GM18868 (cell line): ENCODE measurements around the gene CSF1R.

Source experiments
- ATAC-seq: cut with Tn5 transposase; IDR thresholded peaks from one replicate; pipeline ENCODE4 v1.9.1; 2021; ENCODE audit warnings: mild to moderate bottlenecking, moderate library complexity; ENCODE audit not compliant: unreplicated experiment

CSF1R gene

GRCh38 chr5:150085950-150086715 lies at the start of gene CSF1R:
CSF1R (minus strand) TSS chr5:150086554; CDS start chr5:150086427, 127 bp downstream.
- no peak for ATAC-seq

DNA sequence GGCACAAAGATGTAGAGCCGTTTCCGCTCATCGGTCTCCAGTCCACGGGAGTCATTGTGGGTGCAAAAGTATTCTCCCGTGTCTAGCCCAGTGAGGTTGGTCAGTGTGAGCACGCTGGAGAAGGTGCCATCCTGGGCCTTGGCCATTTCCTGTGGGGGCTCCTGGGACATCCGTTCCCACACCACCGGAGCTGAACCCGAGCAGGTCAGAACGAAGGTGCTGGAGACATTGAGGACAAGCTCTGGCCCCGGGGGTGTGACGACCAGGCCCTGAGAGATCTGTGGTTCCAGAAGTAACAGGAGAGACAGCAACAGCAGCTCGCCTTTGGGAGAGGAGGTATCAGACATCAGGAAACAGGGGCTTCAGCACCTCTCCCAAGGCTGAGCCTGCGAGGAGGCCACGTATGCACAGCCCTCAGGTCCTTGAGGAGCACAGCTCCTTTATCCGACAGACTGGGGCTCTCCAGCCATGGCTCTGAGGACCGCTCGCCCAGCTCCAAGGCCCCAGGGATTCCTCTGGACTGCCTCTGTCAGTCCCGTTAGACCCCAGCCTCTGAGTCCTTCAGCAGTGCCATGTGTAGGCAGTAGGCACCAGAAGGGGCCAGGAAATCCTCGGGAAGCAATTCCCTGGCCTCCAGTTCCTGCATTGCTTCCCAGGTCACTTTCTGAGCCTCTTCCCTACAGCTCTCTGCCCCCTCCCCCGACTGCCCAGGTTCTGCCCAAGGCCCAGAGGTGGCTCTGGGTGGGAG lies 49.4 kb upstream of the CSF1R start:
- ATAC-seq: no peak

DNA sequence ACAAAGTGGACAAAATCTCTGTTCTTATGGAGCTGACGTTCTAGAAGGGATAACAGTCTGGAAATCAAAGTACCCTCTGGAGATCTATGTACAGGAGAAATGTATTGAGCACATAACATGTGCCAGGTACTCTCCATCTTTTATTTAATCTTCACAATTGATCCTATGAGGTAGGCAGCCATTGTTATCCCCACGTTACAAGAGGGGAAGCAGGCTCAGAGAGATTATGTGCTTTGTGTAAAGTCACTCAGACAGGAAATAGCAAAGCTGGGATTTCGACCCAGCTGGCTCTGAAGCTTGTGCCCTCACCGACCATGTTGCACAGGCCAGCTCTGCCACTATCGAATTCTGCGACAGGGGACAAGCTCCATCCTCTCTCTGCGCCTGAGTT lies 47.8 kb upstream of the CSF1R start:
- ATAC-seq: no peak

DNA sequence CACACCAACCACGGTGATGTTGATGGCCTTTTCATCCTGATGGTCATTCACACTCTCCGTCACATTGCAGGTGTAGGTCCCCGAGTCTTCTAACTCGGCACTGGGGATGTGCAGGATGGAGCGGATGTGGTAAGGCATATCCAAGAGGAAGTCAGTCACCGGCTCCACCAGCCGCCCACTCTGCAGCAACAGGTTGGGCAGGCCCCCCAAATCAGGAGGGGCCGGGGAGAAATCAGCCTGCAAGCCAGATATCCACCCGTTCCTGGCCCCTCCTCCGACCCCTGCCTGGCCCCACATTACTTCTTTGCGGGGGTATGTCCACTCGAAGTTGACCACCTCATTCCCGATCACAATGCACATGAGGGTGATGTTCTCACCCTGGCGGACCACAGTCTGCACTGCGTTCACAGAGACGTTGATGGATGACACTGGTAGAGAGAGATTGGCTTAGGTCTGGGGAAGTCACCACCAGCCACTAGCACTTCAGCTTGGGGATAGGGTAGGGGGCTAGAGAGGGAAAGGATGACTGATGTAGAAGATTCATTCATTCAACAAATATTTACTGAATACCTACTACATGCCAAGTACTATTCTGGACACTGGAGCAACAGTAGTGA lies 47.3 kb upstream of the CSF1R start:
- ATAC-seq: no peak

GRCh38 chr5:150132740-150133139 lies 46.4 kb upstream of the CSF1R start:
- ATAC-seq: no peak

- ATAC-seq: no peak
Observed at GRCh38 chr5:150131978-150132694, 45.8 kb upstream of the CSF1R start.

DNA sequence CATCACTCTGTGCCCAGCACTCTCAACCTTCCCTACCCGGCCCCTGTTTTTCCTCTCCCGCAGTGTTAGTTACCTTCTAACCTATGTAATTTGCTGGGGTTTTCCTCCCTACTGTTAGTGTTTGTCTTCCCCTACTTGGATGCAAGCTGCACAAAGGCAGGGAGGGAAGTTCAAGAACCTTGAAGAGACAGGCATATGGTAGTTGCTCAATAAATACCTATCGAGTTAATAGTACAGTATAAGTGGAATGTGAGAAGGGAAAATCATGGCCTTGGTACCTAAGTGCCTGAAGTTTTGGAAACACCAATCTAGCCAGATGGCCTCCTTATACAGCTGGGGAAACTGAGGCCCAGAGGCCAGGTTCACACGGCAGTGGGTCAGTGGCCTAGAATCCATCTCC lies 45.1 kb upstream of the CSF1R start:
- ATAC-seq: no peak

DNA sequence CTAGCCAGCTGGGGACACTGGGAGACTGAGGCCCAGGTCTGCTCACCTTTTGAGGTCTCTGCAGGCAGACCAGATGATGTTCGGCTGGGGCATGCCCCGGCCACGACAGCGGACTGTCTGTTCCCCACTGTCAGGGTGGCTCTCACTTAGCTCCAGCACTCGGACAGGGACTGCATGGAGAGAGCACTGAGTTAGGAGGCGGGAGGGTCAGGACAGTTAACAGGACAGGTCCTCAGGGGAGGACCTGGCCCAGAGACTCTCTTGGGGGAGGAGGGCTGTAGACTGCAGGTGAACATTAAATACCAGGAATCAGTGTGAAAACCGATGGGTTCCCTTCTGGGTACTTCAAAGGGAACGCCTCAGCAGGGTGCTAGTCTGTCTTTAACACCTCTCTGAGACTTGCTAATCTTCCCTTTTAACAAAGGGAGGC lies 44.2 kb upstream of the CSF1R start:
- no peak for ATAC-seq

DNA sequence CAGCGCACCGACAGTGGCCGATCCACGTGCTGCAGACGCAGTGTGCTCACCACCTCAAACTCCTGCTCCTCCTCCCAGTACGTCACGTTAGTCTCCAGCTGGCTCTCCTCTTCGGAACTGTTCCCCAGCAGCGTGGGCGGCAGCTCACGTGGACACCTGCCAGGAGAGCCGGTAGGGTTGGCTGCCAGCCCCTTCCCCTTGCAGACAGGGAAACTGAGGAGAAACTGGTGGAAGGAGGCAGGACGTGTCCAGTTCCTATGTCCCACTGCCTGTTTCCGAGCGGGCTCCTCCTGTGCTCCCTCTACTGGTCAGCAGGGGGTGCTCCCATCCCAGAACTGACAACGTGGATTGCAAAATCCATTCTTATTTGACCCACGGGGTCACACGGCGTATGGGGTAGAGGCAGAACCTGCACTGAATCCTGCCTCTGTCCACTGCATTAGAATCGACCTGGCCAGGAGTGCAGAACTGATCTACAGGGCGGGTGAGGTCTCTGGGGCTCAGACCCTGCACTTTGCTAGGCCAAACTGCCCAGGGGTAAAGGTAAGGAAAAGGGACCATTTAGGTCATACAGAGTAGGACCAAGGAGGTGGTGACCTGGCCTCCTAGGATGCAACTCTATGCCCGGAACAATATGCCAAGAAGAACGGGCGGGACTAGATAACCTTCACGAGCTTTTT lies 43.6 kb upstream of the CSF1R start:
- ATAC-seq: peak; percentile 61

DNA sequence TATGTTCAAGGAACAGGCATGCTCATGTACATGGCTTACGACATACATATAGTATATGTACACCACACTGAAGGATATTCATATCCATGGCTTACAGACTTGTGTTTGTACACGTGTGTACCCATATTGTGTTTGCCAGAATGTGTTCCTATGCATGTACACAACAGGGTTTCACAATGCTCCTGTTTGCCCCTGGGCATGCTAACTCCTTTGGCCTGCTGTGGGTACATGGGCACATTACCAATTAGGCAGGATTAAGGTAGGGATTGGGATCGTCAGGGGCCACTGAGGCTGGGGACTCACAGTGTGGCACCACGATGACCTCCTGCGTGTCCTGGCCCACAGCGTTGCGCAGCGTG lies 43.1 kb upstream of the CSF1R start:
- ATAC-seq: no peak

DNA sequence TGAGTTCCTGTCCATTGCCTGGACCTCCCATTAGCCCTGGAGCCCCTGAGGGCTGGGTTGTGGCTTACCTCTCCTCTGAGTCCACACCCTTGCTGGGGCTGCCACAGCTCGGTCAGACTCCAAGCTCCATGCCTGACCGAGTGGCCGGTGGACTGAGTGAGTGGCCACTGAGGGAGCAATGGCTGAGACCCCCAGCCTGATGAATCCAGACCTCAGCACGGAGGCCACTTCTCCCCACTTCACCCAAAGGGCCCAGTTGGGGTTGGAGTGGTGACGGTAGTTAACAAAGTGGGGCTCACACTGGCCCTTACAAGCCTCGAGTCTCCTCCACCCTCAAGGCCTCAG lies 40.5 kb upstream of the CSF1R start:
- ATAC-seq: no peak

DNA sequence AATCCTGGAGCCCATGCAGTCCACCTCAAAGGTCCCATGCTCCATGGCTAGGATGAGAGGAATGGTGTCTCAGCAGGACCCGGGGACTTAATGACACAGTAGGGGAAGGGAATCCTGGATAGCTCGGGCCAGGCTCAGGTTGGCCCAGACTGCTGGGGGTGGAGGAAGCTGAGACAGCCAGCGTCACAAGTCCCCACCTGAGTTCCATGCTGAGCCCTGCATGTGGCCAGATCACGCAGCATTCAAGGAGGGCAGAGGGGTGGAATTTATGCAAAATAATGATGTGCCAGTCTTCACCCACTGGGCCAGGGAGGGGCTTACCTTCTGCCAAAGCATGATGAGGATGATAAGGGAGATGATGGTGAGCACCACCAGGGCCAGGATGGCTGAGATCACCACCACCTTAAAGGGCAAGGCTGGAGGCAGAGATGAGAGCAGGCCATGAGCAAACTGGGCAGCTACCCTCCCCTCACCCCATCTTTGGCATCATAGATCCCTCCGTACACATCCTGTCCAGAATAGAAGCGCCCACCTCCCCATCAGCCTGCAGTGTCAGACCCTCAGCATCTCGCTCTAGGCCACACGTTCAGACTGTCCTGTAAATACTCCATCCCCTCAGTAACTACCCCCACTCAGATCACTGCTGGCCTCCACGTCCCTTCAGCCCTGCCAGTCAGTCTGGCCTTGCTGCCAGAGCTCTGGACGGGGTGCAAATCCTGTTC lies 40.0 kb upstream of the CSF1R start:
- no peak for ATAC-seq

- no peak for ATAC-seq
Observed at GRCh38 chr5:150125334-150125733, 39.0 kb upstream of the CSF1R start.

DNA sequence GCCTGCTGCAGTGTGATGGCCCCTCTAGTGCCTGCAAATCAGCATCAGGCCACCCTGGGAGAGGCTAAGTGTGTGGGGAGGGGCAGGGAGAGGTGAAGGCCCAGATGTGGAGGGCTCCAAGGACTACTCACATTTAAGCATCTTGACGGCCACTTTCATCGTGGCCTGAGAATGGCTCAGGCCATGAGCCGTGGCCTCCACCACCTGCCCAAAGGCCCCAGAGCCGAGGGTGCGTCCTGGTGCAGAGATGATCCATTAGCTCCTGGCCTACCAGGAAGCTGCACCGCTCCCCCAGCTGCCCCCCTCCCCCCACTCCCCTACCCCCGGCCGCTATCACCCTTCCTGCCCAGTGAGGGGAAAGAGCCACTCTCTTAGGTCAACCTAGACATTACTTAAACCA lies 38.2 kb upstream of the CSF1R start:
- ATAC-seq: no peak

DNA sequence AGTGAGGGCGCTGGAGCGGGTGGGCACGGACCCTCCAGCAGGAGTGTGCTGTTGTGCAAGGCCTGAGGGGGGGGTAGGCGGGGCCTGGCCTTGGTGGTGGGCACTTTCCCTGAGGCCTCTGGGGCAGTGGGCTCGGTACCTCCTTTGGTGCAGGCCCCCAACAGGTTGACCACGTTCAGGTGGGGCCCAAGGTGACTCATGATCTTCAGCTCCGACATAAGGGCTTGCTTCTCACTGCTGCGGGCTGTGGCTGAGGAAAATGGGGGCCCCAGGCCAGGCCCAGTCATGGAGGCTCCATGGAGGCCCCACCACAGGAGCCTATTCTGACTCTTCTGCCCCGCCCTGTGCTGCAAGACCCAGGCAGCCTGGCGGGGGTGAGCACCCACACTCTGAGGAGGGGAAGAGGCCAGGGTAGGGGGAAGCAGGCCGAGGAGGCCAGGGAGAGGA lies 37.8 kb upstream of the CSF1R start:
- no peak for ATAC-seq

DNA sequence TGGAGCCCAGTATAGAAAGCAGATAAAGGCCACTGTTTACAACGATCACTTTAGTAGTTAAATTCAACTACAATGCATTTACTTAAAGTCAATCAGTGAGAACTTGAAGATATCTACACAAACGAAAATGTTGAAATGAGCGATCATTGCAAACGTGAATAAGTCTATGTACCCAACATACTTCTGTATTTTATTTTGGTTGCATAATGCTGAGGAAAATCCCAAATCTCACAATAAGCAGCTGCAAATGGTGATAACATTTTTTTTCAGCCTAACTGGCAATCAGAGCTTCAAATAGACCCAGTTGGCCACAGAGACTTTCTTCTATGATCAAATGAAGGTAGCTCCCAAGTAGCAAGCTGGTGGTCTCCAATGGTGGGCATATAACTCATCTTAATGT lies 37.2 kb upstream of the CSF1R start:
- no peak for ATAC-seq

GRCh38 chr5:150122536-150123481 lies 36.5 kb upstream of the CSF1R start:
- no peak for ATAC-seq

GRCh38 chr5:150122158-150122510 lies 35.8 kb upstream of the CSF1R start:
- no peak for ATAC-seq

- ATAC-seq: no peak
Observed at GRCh38 chr5:150121448-150122157, 35.2 kb upstream of the CSF1R start.
